Peyer's patch (tissue), 4 donors: ENCODE measurements around the gene VPS39.

Source experiments
- POLR2A ChIP-seq, 2 donors: fragments of 450-650 bp; IDR thresholded peaks; one replicate each; pipeline ENCODE4 v1.5.1; 2017; ENCODE audit warnings: antibody characterized with exemption in 2 of 2, mild to moderate bottlenecking in 2 of 2, moderate library complexity in 2 of 2
- TF ChIP-seq, protein P1 (sequence below), 6 experiments: fragments of 450-650 bp in 4 of 6; fragments of 200-600 bp in 2 of 6; sonication (generic) in 1 of 6; IDR thresholded peaks; one replicate each; pipeline ENCODE4 v1.5.1; 2017 to 2019; ENCODE audit warnings: antibody characterized with exemption in 6 of 6, mild to moderate bottlenecking in 3 of 6, moderate library complexity in 1 of 6

DNA sequence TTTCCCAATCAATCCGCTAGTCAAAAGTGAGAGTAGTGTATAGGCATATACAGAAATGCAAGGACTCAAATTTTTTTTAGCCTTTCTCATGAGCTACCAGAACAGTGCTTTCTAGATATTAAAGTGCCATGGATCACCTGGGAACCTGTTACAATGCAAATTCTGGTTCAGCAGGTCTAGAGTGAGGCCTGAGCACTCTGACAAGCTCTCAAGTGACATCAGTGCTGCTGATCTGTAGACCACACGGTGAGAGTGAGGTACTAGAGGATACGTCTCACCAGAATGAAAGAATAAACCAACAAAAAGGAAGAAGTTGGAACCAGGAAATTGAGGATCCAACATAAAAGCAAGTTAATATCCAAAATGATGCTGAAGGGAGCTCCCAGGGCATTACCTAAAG is 97.7 kb downstream of the VPS39 start:
- TF ChIP-seq, protein P1, sequence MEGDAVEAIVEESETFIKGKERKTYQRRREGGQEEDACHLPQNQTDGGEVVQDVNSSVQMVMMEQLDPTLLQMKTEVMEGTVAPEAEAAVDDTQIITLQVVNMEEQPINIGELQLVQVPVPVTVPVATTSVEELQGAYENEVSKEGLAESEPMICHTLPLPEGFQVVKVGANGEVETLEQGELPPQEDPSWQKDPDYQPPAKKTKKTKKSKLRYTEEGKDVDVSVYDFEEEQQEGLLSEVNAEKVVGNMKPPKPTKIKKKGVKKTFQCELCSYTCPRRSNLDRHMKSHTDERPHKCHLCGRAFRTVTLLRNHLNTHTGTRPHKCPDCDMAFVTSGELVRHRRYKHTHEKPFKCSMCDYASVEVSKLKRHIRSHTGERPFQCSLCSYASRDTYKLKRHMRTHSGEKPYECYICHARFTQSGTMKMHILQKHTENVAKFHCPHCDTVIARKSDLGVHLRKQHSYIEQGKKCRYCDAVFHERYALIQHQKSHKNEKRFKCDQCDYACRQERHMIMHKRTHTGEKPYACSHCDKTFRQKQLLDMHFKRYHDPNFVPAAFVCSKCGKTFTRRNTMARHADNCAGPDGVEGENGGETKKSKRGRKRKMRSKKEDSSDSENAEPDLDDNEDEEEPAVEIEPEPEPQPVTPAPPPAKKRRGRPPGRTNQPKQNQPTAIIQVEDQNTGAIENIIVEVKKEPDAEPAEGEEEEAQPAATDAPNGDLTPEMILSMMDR (IDR thresholded peaks at IDR 0.05): no peak
- TF ChIP-seq POLR2A (IDR thresholded peaks at IDR 0.05): no peak
